DOHH2 (cell line): ENCODE results near the gene ASXL1.
A peak's percentile ranks its signal among the peaks of the same experiment; 100 is the strongest.

Experiments
- H3F3A ChIP-seq: fragments of 200-600 bp; sonication (generic), shearing (Covaris generic); 2 replicates; pipeline ENCODE4 v1.6.0; 2016; ENCODE audit warnings: antibody characterized with exemption, mild to moderate bottlenecking; ENCODE audit not compliant: control insufficient read depth, insufficient read depth
- H3K27ac ChIP-seq: fragments of 200-600 bp; sonication (generic); 2 replicates; pipeline ENCODE4 v1.5.1; 2014; ENCODE audit warnings: low read depth, mild to moderate bottlenecking, low read length, moderate library complexity
- H3K27me3 ChIP-seq: fragments of 200-600 bp; sonication (generic); 2 replicates; pipeline ENCODE4 v1.6.1; 2014; ENCODE audit warnings: mild to moderate bottlenecking, low read length, mixed read lengths; ENCODE audit not compliant: control insufficient read depth
- H3K36me3 ChIP-seq: fragments of 200-600 bp; sonication (generic); 2 replicates; pipeline ENCODE4 v1.6.1; 2014; ENCODE audit warnings: mild to moderate bottlenecking, low read length, moderate library complexity, mixed read lengths; ENCODE audit not compliant: control insufficient read depth
- H3K4me1 ChIP-seq: fragments of 200-600 bp; sonication (generic); 2 replicates; pipeline ENCODE4 v1.6.1; 2014; ENCODE audit warnings: mild to moderate bottlenecking, low read length, mixed read lengths; ENCODE audit not compliant: control insufficient read depth
- H3K4me2 ChIP-seq: fragments of 200-600 bp; sonication (generic); 2 replicates; pipeline ENCODE4 v1.6.0; 2014; ENCODE audit warnings: mild to moderate bottlenecking, low read length, moderate library complexity
- H3K4me3 ChIP-seq: fragments of 200-600 bp; sonication (generic); 2 replicates; pipeline ENCODE4 v1.5.1; 2014; ENCODE audit warnings: mild to moderate bottlenecking, low read length, mixed read lengths
- H3K79me2 ChIP-seq: fragments of 200-600 bp; sonication (generic); 2 replicates; pipeline ENCODE4 v1.6.1; 2014; ENCODE audit warnings: mild to moderate bottlenecking, low read length, mixed read lengths; ENCODE audit not compliant: control insufficient read depth
- H3K9me2 ChIP-seq: fragments of 200-600 bp; sonication (generic); replicated peaks from 2 replicates; pipeline ENCODE4 v1.6.1; 2014; ENCODE audit warnings: mild to moderate bottlenecking, low read length, mixed read lengths; ENCODE audit not compliant: control insufficient read depth
- H3K9me3 ChIP-seq: fragments of 200-600 bp; sonication (generic); 2 replicates; pipeline ENCODE4 v1.6.1; 2014; ENCODE audit warnings: antibody characterized with exemption, low read length, mixed read lengths; ENCODE audit not compliant: control insufficient read depth, insufficient read depth
- H4K20me1 ChIP-seq: fragments of 200-600 bp; sonication (generic); 2 replicates; pipeline ENCODE4 v1.6.0; 2014; ENCODE audit warnings: low read depth, mild to moderate bottlenecking, antibody characterized with exemption, low read length, moderate library complexity; ENCODE audit not compliant: control insufficient read depth, insufficient read depth
- CTCF ChIP-seq: fragments of 200-600 bp; sonication (generic); IDR thresholded peaks from one replicate; pipeline ENCODE4 v1.5.1; 2014; ENCODE audit warnings: antibody characterized with exemption, mild to moderate bottlenecking, low read depth, low read length; ENCODE audit not compliant: poor library complexity, severe bottlenecking
- EZH2phosphoT487 ChIP-seq: fragments of 200-600 bp; sonication (generic); IDR thresholded peaks from 2 replicates; pipeline ENCODE4 v1.6.1; 2017; ENCODE audit warnings: borderline replicate concordance, mild to moderate bottlenecking, antibody characterized with exemption, low read length, moderate library complexity, mixed read lengths

The ASXL1 gene

GRCh38 chr20:32357869-32358631 lies at the start of gene ASXL1:
TSS of gene ASXL1 (plus strand) at chr20:32358331. CDS start at chr20:32358776, 445 bp downstream.
- Histone ChIP-seq H3K9me3 (no peaks in the 10 kb centered on the region), H3K9me2 (no peaks in the 10 kb centered on the region), H4K20me1 (peaks cover 17% of the 10 kb centered on the region), H3K4me3 (peak within 1 kb of the TSS; percentile 96), H3F3A (peaks cover 11% of the 10 kb centered on the region), H3K4me1 (peaks cover 68% of the 10 kb centered on the region), H3K79me2 (peaks cover 54% of the 10 kb centered on the region), H3K36me3 (peaks cover 22% of the 10 kb centered on the region), H3K27ac (peak within 1 kb of the TSS; percentile 80), H3K4me2 (peak within 1 kb of the TSS; percentile 98), H3K27me3 (no peaks in the 10 kb centered on the region)
- TF ChIP-seq CTCF = no peak
- no peak for TF ChIP-seq EZH2phosphoT487

DNA sequence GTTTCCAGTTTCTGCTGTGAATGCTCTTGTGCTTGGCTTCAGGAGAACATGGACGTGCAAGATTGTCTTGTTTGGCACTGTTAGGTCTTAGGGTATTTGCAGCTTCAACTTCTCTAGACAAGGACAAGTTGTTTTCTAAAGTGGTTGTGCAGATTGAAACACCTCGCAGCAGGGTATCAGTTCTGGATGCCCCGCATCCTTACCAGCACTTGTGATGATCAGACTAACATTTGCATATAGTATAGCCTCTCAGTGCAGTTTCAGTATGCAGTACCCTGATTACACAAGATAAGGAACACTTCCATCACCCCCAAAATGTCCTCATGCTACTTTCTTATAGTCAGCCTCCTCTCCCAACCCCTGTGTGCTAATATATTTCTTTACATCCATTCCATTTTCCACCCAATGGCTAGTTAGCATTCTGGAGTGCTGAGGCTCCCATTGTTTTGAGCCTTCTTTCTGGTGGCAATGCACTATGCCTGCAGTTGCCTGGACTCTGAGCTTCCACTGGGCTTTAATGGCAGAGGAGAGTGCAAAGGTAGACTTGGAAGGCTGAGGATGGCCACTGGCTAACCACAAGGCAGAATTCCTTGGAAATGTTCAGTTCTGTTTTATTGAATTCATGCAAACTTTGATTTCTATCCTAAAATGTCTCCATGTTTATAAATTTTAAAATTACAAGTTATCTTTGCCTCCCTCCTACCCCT lies 45.3 kb upstream of the ASXL1 start:
- Histone ChIP-seq H3K4me2 (no peak overlapping the region), H3K27ac (no peak overlapping the region), H3F3A (0 out of 2 replicates have a peak, but pooled peaks cover 3% of the 10 kb centered on the region), H3K27me3 (no peaks in the 10 kb centered on the region), H3K4me3 (no peak overlapping the region), H4K20me1 (no peaks in the 10 kb centered on the region), H3K4me1 (no peaks in the 10 kb centered on the region), H3K9me3 (no peaks in the 10 kb centered on the region), H3K9me2 (no peaks in the 10 kb centered on the region), H3K79me2 (peaks cover 27% of the 10 kb centered on the region), H3K36me3 (peaks cover 52% of the 10 kb centered on the region)
- TF ChIP-seq EZH2phosphoT487 (no peak), CTCF (no peak)

- Histone ChIP-seq H3F3A (0 out of 2 replicates have a peak, but pooled peaks cover 3% of the 10 kb centered on the region), H3K4me1 (peaks cover 4% of the 10 kb centered on the region; the same call in 1 of the 2 replicates), H3K4me3 (no peak overlapping the region), H3K9me2 (no peaks in the 10 kb centered on the region), H3K4me2 (no peak overlapping the region), H3K27ac (no peak overlapping the region), H3K36me3 (peaks cover 56% of the 10 kb centered on the region), H3K27me3 (no peaks in the 10 kb centered on the region), H3K79me2 (peaks cover 22% of the 10 kb centered on the region), H3K9me3 (no peaks in the 10 kb centered on the region), H4K20me1 (no peaks in the 10 kb centered on the region)
- TF ChIP-seq CTCF = no peak
- TF ChIP-seq EZH2phosphoT487 = no peak
These were observed 43.4 kb upstream of the ASXL1 start for GRCh38 chr20:32314768-32315167.
